ENCODE results near the gene LYPD8. TPM values are rescaled to one million over a fixed set of nuclear protein-coding genes. Genes with fewer than 3 reads are reported as not detected.

LYPD8 gene
- total RNA-seq, 4 donors from 2014 or later, result not detected

GRCh38 chr1:248752161-248753028, 3.2 kb downstream of the LYPD8 start:
- Histone ChIP-seq H3K27ac (no peak overlapping the region), H3K4me3 (no peak overlapping the region), H3K4me1 (no peaks in the 10 kb centered on the region), H3K36me3 (no peaks in the 10 kb centered on the region), H3K27me3 (no peaks in the 10 kb centered on the region), H3K9me3 (no peaks in the 10 kb centered on the region)
- DNase-seq (ENCODE audit: low spot score in 2 of 2), result no peak
- TF ChIP-seq EP300 (IDR thresholded peaks at IDR 0.05) (no peak), POLR2AphosphoS5 (IDR thresholded peaks at IDR 0.05) (no peak), CTCF (IDR thresholded peaks at IDR 0.05) (no peak), POLR2A (IDR thresholded peaks at IDR 0.05) (no peak)
- 78% methylated on average over 8 of the region's 8 CpGs for WGBS

GRCh38 chr1:248751635-248752034, 3.9 kb downstream of the LYPD8 start:
- no peaks in the 10 kb centered on the region for H3K36me3 ChIP-seq
- H3K4me1 ChIP-seq, result no peaks in the 10 kb centered on the region
- no peak overlapping the region for H3K27ac ChIP-seq
- no peaks in the 10 kb centered on the region for H3K27me3 ChIP-seq
- WGBS, result 85% methylated on average over 4 of the region's 4 CpGs
- DNase-seq (ENCODE audit: low spot score in 2 of 2), result no peak
- TF ChIP-seq POLR2A (IDR thresholded peaks at IDR 0.05) (no peak), EP300 (IDR thresholded peaks at IDR 0.05) (no peak), CTCF (IDR thresholded peaks at IDR 0.05) (no peak), POLR2AphosphoS5 (IDR thresholded peaks at IDR 0.05) (no peak)
- H3K9me3 ChIP-seq, result no peaks in the 10 kb centered on the region
- no peak overlapping the region for H3K4me3 ChIP-seq

- Histone ChIP-seq H3K9me3 (no peaks in the 10 kb centered on the region), H3K4me1 (no peaks in the 10 kb centered on the region), H3K27ac (no peak overlapping the region), H3K36me3 (no peaks in the 10 kb centered on the region), H3K4me3 (no peak overlapping the region), H3K27me3 (no peaks in the 10 kb centered on the region)
- 51% methylated on average over 4 of the region's 5 CpGs for WGBS
- no peak for DNase-seq (ENCODE audit: low spot score in 2 of 2)
- TF ChIP-seq POLR2AphosphoS5 (IDR thresholded peaks at IDR 0.05), result no peak
- TF ChIP-seq EP300 (IDR thresholded peaks at IDR 0.05), result no peak
- no peak for TF ChIP-seq POLR2A (IDR thresholded peaks at IDR 0.05)
- TF ChIP-seq CTCF (IDR thresholded peaks at IDR 0.05), result no peak
These were observed 4.4 kb downstream of the LYPD8 start for GRCh38 chr1:248751142-248751541.

- TF ChIP-seq POLR2A (IDR thresholded peaks at IDR 0.05) (no peak), CTCF (IDR thresholded peaks at IDR 0.05) (no peak), EP300 (IDR thresholded peaks at IDR 0.05) (no peak), POLR2AphosphoS5 (IDR thresholded peaks at IDR 0.05) (no peak)
- WGBS, result 49% methylated on average over 2 of the region's 2 CpGs
- no peaks in the 10 kb centered on the region for H3K27me3 ChIP-seq
- no peaks in the 10 kb centered on the region for H3K9me3 ChIP-seq
- DNase-seq (ENCODE audit: low spot score in 2 of 2), result no peak
- no peaks in the 10 kb centered on the region for H3K4me1 ChIP-seq
- no peak overlapping the region for H3K4me3 ChIP-seq
- H3K27ac ChIP-seq, result no peak overlapping the region
- no peaks in the 10 kb centered on the region for H3K36me3 ChIP-seq
These were observed 5.1 kb downstream of the LYPD8 start for GRCh38 chr1:248750496-248750895.

- DNase-seq (ENCODE audit: low spot score in 2 of 2), result no peak
- 90% methylated on average over 10 of the region's 10 CpGs for WGBS
- TF ChIP-seq POLR2AphosphoS5 (IDR thresholded peaks at IDR 0.05) (no peak), EP300 (IDR thresholded peaks at IDR 0.05) (no peak), POLR2A (IDR thresholded peaks at IDR 0.05) (no peak), CTCF (IDR thresholded peaks at IDR 0.05) (no peak)
- H3K4me3 ChIP-seq, result no peak overlapping the region
- H3K4me1 ChIP-seq, result no peaks in the 10 kb centered on the region
- H3K9me3 ChIP-seq, result no peaks in the 10 kb centered on the region
- no peak overlapping the region for H3K27ac ChIP-seq
- no peaks in the 10 kb centered on the region for H3K36me3 ChIP-seq
- no peaks in the 10 kb centered on the region for H3K27me3 ChIP-seq
These were observed 7.3 kb downstream of the LYPD8 start for GRCh38 chr1:248748211-248748610.
